ENCODE data around the gene CDK13.

DNA sequence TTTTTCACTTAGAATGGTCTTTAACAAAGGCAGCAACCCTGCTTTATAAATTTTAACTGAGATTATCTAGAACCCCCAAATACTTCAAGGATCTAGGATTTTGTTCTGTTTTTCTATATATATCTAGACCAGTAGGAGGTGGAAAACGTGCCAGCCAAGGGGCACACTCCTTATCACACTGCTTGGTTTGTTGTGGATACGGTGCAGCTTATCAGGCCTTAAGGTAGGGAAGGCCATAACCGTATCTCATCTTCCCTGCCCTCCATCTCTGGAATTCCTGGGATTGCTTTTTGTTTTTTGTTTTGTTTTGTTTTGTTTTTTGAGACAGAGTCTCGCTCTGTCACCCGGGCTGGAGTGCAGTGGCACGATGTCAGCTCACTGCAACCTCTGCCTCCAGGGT, 109.0 kb downstream of the CDK13 start:
- TF ChIP-seq CTCF (IDR thresholded peaks at IDR 0.05) (no peak), POLR2AphosphoS5 (IDR thresholded peaks at IDR 0.05) (no peak), POLR2A (IDR thresholded peaks at IDR 0.05) (no peak)

Measured in breast epithelium (tissue), 3 donors.